CD14-positive monocyte (primary cell): Measurements from ENCODE around the gene ACY1. TPM values are rescaled to one million over a fixed set of nuclear protein-coding genes. Genes with fewer than 3 reads are reported as not detected.

ENCODE experiments used
- DNase-seq, 3 donors: peaks; one replicate each; pipeline ENCODE4 v3.0.0-alpha.2; 2011 to 2022
- H2AFZ ChIP-seq: 2 replicates; pipeline ENCODE4 v1.6.0; 2012; ENCODE audit warnings: mild to moderate bottlenecking, low read depth, low read length, inconsistent platforms; ENCODE audit not compliant: insufficient read depth, poor library complexity, severe bottlenecking
- H3K27ac ChIP-seq, 2 donors: 1 replicate in 1 of 2; 2 replicates in 1 of 2; pipeline ENCODE4 v1.5.1; 2012 to 2013; ENCODE audit warnings: low read length in 2 of 2, control low read depth in 1 of 2, inconsistent platforms in 1 of 2, low read depth in 1 of 2, mild to moderate bottlenecking in 1 of 2
- H3K27me3 ChIP-seq, 2 donors: one replicate each; pipeline versions ENCODE4 v1.6.0 to v1.6.1; 2011 to 2013; ENCODE audit warnings: low read length in 2 of 2; ENCODE audit not compliant: control insufficient read depth in 2 of 2, insufficient read depth in 2 of 2
- H3K36me3 ChIP-seq, 2 donors: replicated peaks in 1 of 2; 1 replicate in 1 of 2; 2 replicates in 1 of 2; pipeline versions ENCODE4 v1.5.1 to v1.6.1; 2012 to 2013; ENCODE audit warnings: low read length in 2 of 2, control low read depth in 1 of 2, inconsistent platforms in 1 of 2, mild to moderate bottlenecking in 1 of 2; ENCODE audit not compliant: insufficient read depth in 2 of 2, control insufficient read depth in 1 of 2
- H3K4me1 ChIP-seq, 2 donors: 1 replicate in 1 of 2; 2 replicates in 1 of 2; pipeline versions ENCODE4 v1.5.1 to v1.6.1; 2012 to 2013; ENCODE audit warnings: low read length in 2 of 2, control low read depth in 1 of 2, inconsistent platforms in 1 of 2, mild to moderate bottlenecking in 1 of 2, moderate library complexity in 1 of 2; ENCODE audit not compliant: insufficient read depth in 2 of 2, control insufficient read depth in 1 of 2
- H3K4me2 ChIP-seq: replicated peaks from 2 replicates; pipeline ENCODE3; 2012; ENCODE audit warnings: low read length, moderate library complexity, mild to moderate bottlenecking; ENCODE audit not compliant: poor library complexity, severe bottlenecking; ENCODE audit errors: extremely low read depth
- H3K4me3 ChIP-seq, 3 experiments: fragments of 200-600 bp in 1 of 3; sonication (generic) in 1 of 3; replicated peaks in 1 of 3; 1 replicate in 2 of 3; 2 replicates in 1 of 3; pipeline ENCODE4 v1.5.1; 2011 to 2013; ENCODE audit warnings: low read length in 3 of 3, mild to moderate bottlenecking in 3 of 3, control low read depth in 2 of 3, low read depth in 2 of 3, inconsistent platforms in 1 of 3, moderate library complexity in 1 of 3
- H3K79me2 ChIP-seq: 2 replicates; pipeline ENCODE4 v1.6.0; 2012; ENCODE audit warnings: mild to moderate bottlenecking, control low read depth, inconsistent platforms, low read length, moderate library complexity; ENCODE audit not compliant: insufficient read depth
- H3K9ac ChIP-seq: 2 replicates; pipeline ENCODE4 v1.6.0; 2017; ENCODE audit warnings: low read length, mild to moderate bottlenecking; ENCODE audit not compliant: insufficient read depth, poor library complexity, severe bottlenecking
- H3K9me3 ChIP-seq, 2 donors: replicated peaks in 1 of 2; 1 replicate in 1 of 2; 2 replicates in 1 of 2; pipeline versions ENCODE4 v1.5.1 to v1.6.1; 2012 to 2013; ENCODE audit warnings: low read length in 2 of 2, control low read depth in 1 of 2; ENCODE audit not compliant: control insufficient read depth in 1 of 2, insufficient read depth in 1 of 2
- H4K20me1 ChIP-seq: 2 replicates; pipeline ENCODE4 v1.6.0; 2012; ENCODE audit warnings: mild to moderate bottlenecking, low read length, control low read depth, moderate library complexity; ENCODE audit not compliant: insufficient read depth
- H3K27ac Mint-ChIP-seq, 7 donors: one replicate each; pipeline ENCODE4 v1.8.0; 2020; ENCODE audit warnings: mild to moderate bottlenecking in 7 of 7, mixed read lengths in 7 of 7, moderate library complexity in 6 of 7, inconsistent platforms in 2 of 7
- H3K27me3 Mint-ChIP-seq, 3 donors: one replicate each; pipeline ENCODE4 v1.8.0; 2021 to 2022; ENCODE audit warnings: low read depth in 3 of 3, mild to moderate bottlenecking in 3 of 3, mixed read lengths in 3 of 3, moderate library complexity in 3 of 3, inconsistent platforms in 1 of 3
- H3K36me3 Mint-ChIP-seq, 2 donors: one replicate each; pipeline ENCODE4 v1.8.0; 2020; ENCODE audit warnings: mixed read lengths in 2 of 2, inconsistent platforms in 1 of 2, mild to moderate bottlenecking in 1 of 2
- H3K4me1 Mint-ChIP-seq: one replicate; pipeline ENCODE4 v1.8.0; 2020; ENCODE audit warnings: mild to moderate bottlenecking, mixed read lengths
- H3K4me3 Mint-ChIP-seq, 2 donors: one replicate each; pipeline ENCODE4 v1.8.0; 2020; ENCODE audit warnings: mild to moderate bottlenecking in 2 of 2, mixed read lengths in 2 of 2, moderate library complexity in 1 of 2
- H3K9me3 Mint-ChIP-seq, 7 donors: one replicate each; pipeline ENCODE4 v1.8.0; 2020 to 2022; ENCODE audit warnings: mixed read lengths in 7 of 7, mild to moderate bottlenecking in 6 of 7, moderate library complexity in 6 of 7, inconsistent platforms in 2 of 7
- CTCF ChIP-seq: fragments of 200-600 bp; IDR thresholded peaks from one replicate; pipeline ENCODE4 v1.8.0; 2022; ENCODE audit warnings: antibody characterized with exemption, mild to moderate bottlenecking
- WGBS: methylation state at CpG from one replicate; pipeline ENCODE4 v1.1.5; 2013; ENCODE audit warnings: missing lambda C conversion rate; ENCODE audit not compliant: insufficient coverage; 5-methylcytosine and 5-hydroxymethylcytosine counted together
- intact Hi-C, 2 donors: fragments of 100-400 bp; cut with micrococcal nuclease; formaldehyde crosslinking; loops; one replicate each; pipeline versions ENCODE4 v1.15.0 to v1.15.1; 2023
- polyA plus RNA-seq, 3 donors: library from polyadenylated mRNA; depleted of rRNA in 1 of 3; unstranded in 2 of 3; stranded (reverse) in 1 of 3; fragments of 300-500 nt in 2 of 3; fragments of >200 nt in 1 of 3; fragmentation: Illumina TruSeq in 2 of 3; gene quantifications; 1 replicate in 2 of 3; 2 replicates in 1 of 3; pipeline ENCODE4 v1.2.3, GENCODE V29; 2012 to 2021

ACY1 gene
- polyA plus RNA-seq, 3 donors: 13.3 to 18.0 (median 14.5) TPM

DNA sequence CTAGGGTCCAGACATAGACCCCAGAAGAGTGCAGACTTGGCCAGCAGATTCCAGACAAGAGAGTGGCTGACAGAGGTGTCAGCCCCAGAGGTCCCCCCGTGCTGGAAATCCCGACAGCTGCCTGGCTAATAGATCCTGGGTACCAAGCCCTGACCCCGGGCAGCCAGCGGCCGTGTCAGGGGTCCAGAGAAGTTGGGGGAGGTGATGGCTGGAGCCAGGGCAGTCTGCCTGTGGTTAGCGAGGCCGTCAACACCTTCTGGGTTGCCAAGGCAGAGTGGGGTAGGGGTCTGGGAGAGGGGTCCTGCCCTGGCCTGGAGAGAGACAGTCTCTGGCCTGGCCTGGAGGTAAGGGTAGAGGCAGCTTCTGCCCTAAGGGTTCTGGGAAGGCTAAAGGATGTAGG, 37.5 kb downstream of the ACY1 start:
- no peak overlapping the region for H3K4me2 ChIP-seq

GRCh38 chr3:52021489-52022268, 38.3 kb downstream of the ACY1 start:
- Mint-ChIP-seq H3K9me3 (no peaks in the 10 kb centered on the region), H3K36me3 (no peaks in the 10 kb centered on the region), H3K27me3 (peaks cover 1 to 4% (median 4%) of the 10 kb centered on the region in 3 donors), H3K4me3 (no peak overlapping the region), H3K27ac (peak overlapping the region in 2 of 7 donors; percentile 1 to 60), H3K4me1 (no peaks in the 10 kb centered on the region)
- Histone ChIP-seq H2AFZ (no peak overlapping the region), H3K4me2 (no peak overlapping the region), H3K79me2 (no peaks in the 10 kb centered on the region), H4K20me1 (no peaks in the 10 kb centered on the region), H3K4me1 (no peaks in the 10 kb centered on the region), H3K9ac (no peak overlapping the region), H3K27me3 (no peaks in the 10 kb centered on the region), H3K9me3 (no peaks in the 10 kb centered on the region), H3K27ac (no peak overlapping the region), H3K4me3 (no peak overlapping the region), H3K36me3 (no peaks in the 10 kb centered on the region)
- intact Hi-C loops: no loop called here
- WGBS: 78% methylated on average over 7 of the region's 10 CpGs
- TF ChIP-seq CTCF: no peak
- no peak for DNase-seq

More for the DNA sequence above, 37.5 kb downstream of the ACY1 start:
- no peak for TF ChIP-seq CTCF
- H4K20me1 ChIP-seq: no peaks in the 10 kb centered on the region
- H3K27me3 ChIP-seq: no peaks in the 10 kb centered on the region
- H3K4me1 ChIP-seq: no peaks in the 10 kb centered on the region
- no peak overlapping the region for H3K4me3 ChIP-seq
- 96% methylated on average over 7 of the region's 7 CpGs for WGBS
- Mint-ChIP-seq H3K9me3 (no peaks in the 10 kb centered on the region), H3K4me1 (no peaks in the 10 kb centered on the region), H3K4me3 (no peak overlapping the region), H3K27me3 (peaks cover 0 to 5% (median 1%) of the 10 kb centered on the region in 3 donors), H3K27ac (peak overlapping the region in 2 of 7 donors; percentile 62 to 68), H3K36me3 (no peaks in the 10 kb centered on the region)
- DNase-seq: no peak
- intact Hi-C loops: no loop called here
- H3K79me2 ChIP-seq: no peaks in the 10 kb centered on the region
- H3K9ac ChIP-seq: no peak overlapping the region
- H2AFZ ChIP-seq: no peak overlapping the region
- no peaks in the 10 kb centered on the region for H3K36me3 ChIP-seq
- no peak overlapping the region for H3K27ac ChIP-seq
- no peaks in the 10 kb centered on the region for H3K9me3 ChIP-seq
